Stimulated activated CD8-positive, alpha-beta memory T cell treated with anti-CD3 and anti-CD28 coated beads, Interleukin-15, amount 100 ng/mL, for 1 hour (primary cell): ENCODE measurements around the gene WDFY1.
"Not testable (repeated sequence)": the region's sequence is repeated elsewhere in the genome, so short reads cannot be mapped to it uniquely, and the experiment has no call there.

ENCODE experiments used
- DNase-seq: peaks from one replicate; pipeline ENCODE4 v3.0.0-alpha.2; 2020; ENCODE audit warnings: low read depth

The WDFY1 gene

DNA sequence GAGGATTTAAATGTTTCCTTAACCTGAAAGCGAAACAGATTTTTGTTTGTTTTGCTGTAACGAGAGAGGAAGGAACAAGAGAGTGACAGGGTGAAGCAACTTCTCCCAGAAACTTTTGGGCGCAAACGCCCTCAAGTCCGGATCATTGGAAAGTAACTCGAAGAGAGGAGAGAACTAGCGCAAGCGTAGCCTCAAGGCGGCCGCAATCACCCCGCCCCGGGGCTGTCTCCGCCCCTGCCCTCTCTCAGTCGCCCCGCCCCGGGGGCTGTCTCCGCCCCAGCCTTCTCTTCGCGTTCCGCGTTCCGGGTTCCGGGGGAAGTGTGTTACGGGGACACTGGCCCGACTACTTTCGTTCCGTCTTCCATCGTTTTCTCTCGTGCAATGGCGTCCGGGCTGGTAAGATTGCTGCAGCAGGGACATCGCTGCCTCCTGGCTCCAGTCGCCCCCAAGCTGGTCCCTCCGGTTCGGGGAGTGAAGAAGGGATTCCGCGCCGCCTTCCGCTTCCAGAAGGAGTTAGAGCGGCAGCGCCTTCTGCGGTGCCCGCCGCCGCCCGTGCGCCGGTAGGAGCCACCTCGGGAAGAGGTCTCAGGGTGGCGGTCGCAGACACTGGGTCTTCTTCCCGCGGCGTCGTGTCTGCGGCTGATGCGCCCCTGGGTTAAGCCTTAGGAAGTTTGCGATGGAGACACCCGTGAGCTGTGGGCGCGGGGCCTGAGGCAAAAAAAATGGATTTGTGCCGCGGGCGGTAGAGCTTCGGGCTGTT lies 12.1 kb upstream of the WDFY1 start, which contains the start of gene MRPL44:
Gene MRPL44 (plus strand): TSS at position 372 of the 760 bp plus-strand sequence. CDS start 10 bp downstream, at position 382.
- DNase-seq = peak; percentile 98

DNA sequence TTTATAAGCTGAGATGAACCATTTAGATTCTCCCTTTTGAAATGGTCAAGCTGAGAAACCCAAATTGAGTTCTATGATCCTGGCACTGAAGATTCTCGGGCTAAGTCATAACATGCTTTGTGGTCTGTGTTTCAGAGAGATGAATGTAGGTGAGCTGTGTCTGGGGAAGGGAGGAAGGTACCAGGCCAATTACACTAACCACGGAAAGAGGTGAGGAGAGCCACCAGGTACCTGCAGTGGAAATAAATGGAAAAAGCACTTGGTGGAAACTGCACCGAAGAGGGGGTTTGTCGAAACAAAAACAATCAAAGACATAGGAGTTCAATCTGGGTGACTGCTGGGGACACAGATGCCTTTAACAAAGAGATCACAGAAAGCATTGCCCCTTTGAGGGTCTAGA lies 11.2 kb upstream of the WDFY1 start:
- no peak for DNase-seq

DNA sequence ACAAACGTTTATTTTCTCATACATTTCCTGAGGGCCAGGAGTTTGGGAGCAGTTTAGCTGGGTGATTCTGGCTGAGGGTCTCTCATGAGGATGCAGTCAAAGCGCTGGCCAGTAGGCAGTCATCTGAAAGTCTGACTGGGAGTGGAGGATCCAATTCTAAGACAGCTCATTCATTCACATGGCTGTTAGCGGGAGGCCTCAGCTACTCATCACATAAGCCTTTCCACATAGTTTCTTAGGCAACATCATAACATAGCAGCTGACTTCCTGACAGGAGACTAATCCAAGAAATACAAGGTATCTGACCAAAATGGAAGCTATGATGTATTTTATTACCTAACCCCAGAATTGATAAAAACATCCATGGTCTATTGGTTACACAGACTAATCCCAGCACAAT lies 9.3 kb upstream of the WDFY1 start:
- no peak for DNase-seq

DNA sequence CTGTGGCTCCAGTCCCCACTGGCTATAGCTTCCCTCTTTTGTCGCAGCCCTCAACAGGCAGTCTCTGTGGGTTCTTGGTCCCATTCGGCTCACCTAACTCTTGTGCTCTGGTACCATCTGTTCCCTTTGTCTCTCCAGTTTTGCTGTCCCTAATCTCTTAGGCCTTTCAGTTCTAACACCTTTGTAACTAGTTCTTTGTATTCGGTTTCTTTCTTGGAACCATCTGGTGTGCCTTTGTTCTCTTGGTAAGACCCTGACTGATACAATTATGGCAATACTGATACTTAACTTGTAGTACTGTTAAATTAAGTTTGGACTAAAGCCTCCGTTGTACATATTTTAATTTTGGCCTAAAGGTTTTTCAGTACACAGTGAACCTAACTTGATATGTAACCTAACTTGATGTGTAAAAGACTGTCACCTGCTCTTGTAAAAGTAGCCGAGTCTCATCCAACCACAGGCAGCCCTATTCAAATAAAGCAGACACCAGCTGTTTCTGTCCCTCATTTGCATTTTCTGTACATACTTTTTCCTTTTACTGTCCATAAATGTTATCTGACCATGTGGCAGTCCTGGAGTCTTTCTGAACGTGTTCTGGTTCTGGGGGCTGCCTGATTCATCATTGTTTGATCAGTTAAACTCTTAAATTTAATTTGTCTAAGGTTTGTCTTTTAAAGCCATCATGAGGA lies 7.3 kb upstream of the WDFY1 start:
- no peak for DNase-seq

DNA sequence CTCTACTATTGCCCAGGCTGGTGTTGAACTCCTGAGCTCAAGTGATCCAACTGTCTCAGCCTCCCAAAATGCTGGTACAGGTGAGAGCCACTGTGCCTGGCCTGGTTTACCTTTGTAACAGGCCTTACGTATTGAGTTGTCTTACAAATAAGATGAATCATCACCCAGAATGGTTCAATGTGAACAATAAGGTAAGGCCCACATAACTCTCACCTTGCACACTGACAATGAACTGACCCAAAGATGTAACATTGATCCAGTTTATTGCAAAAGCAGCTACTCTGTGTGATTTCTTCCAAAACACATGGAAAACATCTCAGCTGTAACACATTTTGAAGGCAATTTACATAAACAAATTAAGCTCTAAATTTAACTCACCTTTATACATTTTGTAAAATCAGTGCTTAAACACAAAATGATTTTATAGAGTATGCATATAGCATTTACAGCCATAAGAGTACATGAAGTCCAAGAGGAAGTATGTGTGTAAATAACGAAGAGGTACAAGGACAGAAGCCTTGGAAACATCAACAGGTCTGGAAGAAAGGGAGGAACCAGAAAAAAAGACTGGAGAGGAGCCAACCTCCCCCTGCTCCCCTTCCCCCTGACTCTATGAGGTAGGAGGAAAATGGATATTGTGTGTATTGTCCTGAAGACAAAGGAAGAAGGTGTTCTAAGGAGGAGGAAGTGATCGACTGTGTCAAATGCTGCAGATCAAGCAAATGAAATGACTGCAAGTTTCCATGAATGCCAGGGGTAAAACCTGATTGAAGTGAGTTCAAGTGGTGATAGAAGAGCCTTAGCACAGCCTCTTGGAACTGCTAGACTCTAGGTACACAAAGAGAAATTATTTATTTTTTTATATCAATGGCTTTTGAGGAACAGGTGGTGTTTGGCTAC lies 5.6 kb upstream of the WDFY1 start:
- no peak for DNase-seq

DNA sequence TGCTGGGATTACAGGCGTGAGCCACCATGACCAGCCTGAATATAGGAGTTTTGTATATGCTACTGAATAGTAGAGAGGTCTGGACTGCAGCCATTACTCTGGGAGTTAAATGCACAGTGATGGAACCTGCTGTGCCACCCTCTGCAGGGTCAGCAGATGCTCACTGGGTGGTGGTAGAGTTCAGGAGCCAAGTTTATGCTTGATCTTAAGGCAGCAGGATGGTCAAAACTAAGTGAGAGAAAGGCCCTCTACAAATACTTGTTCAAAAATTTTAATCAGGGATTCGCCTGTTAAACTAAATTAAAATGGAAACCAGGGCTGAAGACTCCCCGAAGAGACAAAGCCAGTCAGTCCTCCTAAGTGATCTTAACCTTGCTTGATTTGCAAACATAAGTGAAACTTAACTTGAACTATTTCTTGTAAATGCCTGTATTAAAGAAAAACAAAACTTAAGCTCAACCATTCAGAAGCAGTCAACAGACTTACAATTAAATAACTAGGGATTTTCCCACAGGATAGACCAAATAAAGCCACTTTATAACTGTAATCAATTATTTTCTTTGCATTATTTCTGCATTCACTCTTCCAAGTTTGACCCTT lies 4.2 kb upstream of the WDFY1 start:
- DNase-seq = no peak

DNA sequence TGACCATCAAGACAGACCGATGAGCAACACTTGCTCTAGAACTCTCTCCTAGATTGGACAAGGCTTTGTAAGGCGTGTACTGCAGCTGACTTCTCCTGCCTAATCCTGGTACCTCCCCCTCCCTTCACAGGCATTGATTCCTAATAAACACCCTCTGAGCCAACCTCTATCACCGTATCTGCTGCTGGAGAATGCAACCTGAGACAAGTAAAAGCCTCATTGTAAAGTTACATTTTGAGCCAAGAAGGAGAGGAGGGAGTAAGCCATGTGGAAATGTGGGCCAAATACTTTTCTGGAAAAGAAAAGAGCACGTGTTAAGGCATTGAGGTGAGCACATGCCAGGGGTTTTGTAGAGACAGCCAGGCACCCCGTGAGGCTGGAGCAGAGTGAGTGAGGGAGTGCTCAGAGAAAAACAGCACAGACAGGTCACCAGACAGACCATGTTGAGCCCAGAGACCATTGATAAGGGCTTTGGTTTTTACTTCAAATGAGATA lies 2.6 kb upstream of the WDFY1 start:
- no peak for DNase-seq

DNA sequence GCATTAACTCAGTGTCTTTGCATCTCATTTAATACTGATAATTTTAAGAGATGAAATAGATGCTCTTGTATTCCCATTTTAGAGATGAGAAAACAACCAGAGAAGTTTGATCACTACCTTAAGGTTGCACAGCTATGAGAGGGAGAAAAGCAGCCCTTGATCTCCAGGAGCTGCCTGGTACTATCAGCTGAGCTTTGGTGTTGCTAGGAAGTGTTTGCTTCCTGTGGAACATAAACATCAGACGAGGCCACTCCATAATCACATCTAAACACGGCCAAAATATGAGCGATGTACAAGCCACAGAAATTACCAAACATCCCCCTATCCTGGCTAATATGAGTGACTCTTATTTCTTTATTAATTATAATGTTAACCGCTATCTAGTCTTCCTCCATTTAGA lies 620 bp upstream of the WDFY1 start:
- DNase-seq = no peak

DNA sequence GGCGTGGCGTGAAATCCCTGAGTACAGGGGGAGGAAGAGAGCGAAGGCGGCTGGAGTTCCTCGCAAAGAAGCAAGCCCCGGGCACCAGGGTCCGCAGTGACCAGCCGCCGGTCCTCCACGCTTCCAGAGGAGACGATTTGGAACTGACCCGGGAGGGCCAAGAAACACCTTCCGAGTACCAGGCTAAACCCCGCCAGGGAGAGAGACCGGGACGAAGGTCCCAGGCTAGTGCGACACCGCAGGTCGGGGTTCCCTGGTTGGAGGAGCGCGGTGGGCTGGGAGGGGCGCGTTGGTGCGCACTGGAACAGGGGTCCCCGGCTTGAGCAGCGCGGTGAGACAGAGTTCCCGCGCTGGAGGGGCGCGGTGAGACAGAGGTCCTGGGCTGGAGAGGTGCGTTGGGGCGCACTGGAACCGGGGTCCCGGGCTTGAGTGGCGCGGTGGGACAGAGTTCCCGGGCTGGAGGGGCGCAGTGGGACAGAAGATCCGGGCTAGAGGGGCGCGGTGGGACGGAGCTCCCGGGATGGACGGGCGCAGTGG lies 901 bp downstream of the WDFY1 start:
- DNase-seq = no peak

DNA sequence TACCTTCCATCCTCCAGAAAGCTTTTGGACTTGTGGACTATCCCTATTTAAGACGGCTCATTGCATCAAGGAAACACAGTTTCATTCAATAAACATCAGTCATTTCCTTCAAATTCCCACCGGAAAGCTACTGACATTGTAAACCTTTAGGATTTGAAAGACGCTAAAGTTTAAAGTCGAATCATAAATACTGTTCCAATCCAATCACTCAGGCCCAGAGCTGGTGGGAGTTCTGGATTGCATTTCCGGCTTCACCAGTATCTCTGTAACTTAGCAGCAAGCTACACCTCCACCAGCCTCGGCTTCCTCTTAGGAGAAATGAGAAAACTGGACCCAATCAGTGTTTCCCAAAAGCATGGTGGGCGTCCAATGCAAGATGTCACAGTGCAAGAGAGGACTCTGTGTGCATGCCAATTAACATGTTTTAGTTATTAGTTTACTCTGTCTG lies 1.6 kb downstream of the WDFY1 start:
- no peak for DNase-seq

DNA sequence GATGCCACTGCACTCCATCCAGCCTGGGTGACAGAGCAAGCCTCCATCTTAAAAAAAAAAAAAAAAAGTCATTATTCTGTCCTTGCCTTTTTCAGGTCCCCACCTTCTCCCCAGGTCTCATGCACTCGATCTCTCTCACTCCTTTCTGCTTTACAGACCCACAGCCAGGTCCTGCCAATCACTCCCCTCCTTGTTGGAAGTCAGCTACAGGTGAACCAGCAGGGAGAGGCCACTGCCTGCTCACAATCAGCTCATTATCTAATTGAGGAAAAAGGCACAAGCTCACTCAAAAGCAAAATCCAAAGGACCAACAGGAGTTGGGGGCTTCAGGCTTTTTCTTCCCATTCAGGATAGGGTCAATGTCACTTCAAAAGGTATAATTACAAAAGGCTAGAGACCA lies 2.0 kb downstream of the WDFY1 start:
- DNase-seq = no peak

DNA sequence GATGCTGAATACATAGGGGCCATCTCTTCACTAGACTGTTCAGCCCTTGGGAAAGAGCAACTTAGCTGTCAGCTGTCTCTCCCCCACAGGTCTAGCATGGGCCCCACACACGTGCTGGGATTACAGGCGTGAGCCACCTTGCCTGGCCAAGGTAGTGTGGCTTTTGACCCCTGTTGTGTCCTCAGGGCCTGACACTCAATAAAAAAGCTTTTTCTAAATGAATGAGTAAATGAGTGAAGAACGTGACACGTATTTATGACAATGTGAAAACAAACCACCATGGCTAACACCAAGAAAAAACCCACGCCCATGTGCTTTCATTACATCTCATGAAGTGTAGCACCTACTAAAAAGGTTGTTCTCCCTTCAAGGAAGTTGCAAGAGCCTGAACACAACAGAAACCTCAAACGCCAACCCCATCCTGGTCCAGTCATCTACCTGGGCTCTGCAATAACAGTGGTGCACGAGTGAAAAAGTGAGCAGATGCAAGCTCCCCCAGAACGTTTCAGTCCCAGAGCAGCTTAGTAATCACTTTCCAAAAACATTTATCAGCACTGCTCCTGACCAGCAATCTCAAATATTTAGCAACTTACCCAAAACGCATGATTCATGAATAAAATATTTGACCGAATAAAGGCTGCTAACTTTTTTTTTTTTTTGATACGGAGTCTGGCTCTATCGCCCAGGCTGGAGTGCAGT lies 3.4 kb downstream of the WDFY1 start:
- no peak for DNase-seq

DNA sequence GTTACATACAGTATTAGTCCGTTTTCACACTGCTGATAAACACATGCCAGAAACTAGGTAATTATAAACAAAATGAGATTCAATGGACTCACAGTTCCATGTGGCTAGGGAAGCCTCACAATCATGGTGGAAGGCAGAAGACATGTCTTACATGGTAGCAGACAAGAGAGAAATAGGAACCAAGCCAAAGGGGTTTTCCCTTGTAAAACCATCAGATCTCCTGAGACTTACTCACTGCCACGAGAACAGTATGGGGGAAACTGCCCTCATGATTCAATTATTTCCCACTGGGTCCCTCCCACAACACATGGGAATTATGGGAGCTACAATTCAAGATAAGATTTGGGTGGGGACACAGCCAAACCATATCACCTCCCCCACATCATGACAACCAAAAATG lies 5.7 kb downstream of the WDFY1 start:
- not testable (repeated sequence) for DNase-seq

DNA sequence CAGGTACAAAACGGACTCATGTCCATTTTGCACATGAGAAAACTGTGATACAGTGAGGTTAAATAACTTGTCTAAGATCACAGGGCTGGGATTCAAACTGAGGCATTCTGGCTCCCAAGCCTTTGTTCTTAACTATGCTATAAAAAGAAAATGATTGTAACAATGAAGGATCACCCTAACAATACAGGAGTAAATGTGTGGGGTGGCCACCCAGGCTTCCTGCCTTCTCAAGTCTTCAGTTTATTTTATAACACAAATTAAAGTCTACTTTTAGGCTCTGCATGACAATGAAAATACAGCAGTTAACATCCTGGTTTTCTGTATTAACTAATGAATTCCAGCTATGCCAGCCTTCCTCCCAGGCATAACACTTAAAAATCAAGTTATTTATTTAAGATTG lies 7.6 kb downstream of the WDFY1 start:
- no peak for DNase-seq

DNA sequence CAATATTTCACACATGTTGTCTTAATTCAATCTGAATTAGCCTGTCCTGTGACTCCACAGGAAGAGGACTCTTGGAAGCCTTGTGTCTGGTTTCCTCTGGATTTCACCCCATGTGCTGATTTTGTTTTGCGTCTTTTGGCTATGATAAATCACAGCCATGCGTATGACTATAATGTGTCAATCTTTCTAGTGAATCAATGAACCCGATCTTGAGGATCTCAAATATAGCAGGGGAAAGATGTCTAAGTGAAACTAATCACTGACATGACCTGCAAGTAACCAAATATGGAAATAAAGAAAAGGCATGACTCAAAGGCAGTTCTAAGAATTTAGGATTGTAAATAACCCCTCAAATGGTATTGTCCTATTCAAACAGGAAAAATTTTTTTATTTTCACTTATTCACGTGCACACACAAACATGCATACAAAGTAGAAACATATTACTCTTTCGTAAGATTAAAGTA lies 8.2 kb downstream of the WDFY1 start:
- DNase-seq = no peak

DNA sequence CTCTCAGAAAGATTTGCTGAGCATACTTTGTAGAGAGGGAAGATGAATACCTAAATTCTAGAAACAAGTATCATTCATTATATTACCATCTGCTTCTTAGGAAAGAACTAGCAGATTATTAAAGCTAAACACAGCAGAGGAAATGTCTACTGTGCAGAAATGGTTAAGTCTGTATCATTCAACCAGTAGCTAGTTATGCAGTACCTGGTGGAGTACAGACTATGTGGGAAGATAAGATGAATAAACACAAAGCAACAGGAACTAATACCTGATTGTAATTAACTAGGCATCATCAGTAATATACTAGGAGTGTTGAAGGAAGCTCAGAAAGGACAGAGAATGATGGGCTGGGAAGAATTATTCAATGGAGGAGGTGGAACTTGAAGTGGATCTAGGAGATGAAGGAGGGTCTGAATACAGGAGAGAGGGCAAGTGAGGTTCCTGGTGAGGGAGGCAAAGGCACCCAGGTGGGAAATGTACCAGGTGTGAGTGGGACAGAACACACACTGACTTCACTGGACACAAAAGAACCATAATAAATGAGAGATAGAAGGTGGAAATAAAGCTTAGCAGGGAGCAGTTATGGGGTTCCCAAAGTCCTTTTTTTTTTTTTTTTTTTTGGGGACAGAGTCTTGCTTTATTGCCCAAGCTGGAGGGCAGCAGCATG lies 9.5 kb downstream of the WDFY1 start:
- no peak for DNase-seq

DNA sequence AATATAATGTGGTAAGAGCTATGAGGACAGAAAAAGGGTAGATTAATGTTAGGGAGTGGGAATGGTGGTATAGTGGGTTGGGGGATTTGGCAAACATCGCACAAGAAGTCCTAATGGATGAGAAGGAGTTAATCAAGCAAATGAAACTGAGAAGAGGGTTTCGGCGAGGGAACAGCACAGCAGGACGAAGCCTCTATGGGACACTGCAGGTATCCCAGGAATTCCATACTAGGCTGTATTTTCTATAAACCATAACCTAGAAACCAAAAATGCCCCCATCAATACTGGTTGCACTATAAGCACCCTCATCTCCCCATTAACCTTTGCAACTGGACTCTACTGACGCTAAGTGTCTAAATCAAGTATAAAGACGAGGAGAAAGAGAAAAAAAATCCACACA lies 10.3 kb downstream of the WDFY1 start:
- DNase-seq = no peak

DNA sequence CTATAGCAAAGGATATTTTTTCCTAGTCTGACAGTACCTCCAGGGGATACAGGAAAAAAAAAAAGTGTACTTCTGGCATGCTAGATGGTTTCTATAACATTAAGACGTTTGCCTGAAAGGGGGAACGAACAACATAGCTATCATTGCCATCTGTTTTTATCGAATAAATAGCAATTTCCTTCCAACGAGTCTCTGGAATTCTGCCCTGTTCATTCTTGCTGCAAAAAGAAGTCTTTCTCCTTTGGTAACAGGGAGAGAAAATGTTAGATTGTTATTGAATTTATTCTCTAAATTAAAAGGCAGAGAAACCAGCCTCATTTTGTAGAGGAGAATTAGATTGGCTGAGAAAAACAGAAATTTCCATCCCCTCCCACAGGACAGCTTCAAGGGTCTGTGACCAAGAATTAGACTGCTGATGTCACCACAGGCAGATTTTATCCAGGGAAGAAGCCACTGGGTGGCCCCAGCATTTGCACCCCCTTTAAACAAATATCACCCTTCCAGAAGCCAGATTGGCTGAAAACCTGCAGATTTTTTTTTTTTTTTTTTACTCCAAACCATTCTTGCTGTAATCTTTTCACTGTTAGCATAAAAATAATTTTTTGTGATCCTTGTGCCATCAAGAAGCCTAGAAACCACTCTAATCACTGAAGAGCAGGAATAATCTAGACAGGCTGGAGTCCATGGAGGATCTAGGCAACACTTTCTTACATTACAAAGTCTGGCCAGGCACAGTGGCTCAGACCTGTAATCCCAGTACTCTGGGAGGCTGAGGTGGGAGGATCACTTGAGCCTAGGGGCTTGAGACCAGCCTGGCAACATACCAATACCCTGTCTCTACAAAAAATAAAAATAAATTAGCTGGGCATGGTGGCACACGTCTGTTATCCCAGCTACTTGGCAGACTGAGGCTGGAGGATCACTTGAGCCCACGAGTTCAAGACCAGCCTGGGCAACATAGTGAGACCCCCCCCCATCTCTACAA lies 12.0 kb downstream of the WDFY1 start:
- no peak for DNase-seq
